Large intestine (tissue), 3 donors: Measurements from ENCODE around the gene UAP1L1. TPM values are rescaled to one million over a fixed set of nuclear protein-coding genes. Genes with fewer than 3 reads are reported as not detected.

ENCODE experiments used
- DNase-seq, 2 donors: peaks; one replicate each; pipeline versions ENCODE4 v3.0.0 to v3.0.0-alpha.2; 2013
- H3K27ac ChIP-seq: one replicate; pipeline ENCODE4 v1.5.1; 2013; ENCODE audit warnings: low read length
- H3K27me3 ChIP-seq: 2 replicates; pipeline ENCODE4 v1.6.1; 2013; ENCODE audit warnings: low read length; ENCODE audit not compliant: control insufficient read depth, insufficient read depth
- H3K36me3 ChIP-seq: 2 replicates; pipeline ENCODE4 v1.6.1; 2013; ENCODE audit warnings: low read length; ENCODE audit not compliant: control insufficient read depth, insufficient read depth
- H3K4me1 ChIP-seq: one replicate; pipeline ENCODE4 v1.6.1; 2013; ENCODE audit warnings: low read length; ENCODE audit not compliant: control insufficient read depth, insufficient read depth
- H3K4me3 ChIP-seq: one replicate; pipeline ENCODE4 v1.5.1; 2013; ENCODE audit warnings: low read length
- H3K9me3 ChIP-seq: one replicate; pipeline ENCODE4 v1.6.1; 2013; ENCODE audit warnings: mild to moderate bottlenecking, low read depth, low read length, moderate library complexity; ENCODE audit not compliant: control insufficient read depth
- WGBS: methylation state at CpG from one replicate; pipeline ENCODE4 v1.1.5; 2013; ENCODE audit warnings: low lambda C conversion rate; ENCODE audit not compliant: insufficient coverage; 5-methylcytosine and 5-hydroxymethylcytosine counted together
- polyA plus RNA-seq: library from polyadenylated mRNA; unstranded; fragments of 120-200 nt; gene quantifications from one replicate; pipeline ENCODE4 v1.2.1, GENCODE V29; 2013

UAP1L1 gene
- polyA plus RNA-seq, 1 donor, result 32.4 TPM

DNA sequence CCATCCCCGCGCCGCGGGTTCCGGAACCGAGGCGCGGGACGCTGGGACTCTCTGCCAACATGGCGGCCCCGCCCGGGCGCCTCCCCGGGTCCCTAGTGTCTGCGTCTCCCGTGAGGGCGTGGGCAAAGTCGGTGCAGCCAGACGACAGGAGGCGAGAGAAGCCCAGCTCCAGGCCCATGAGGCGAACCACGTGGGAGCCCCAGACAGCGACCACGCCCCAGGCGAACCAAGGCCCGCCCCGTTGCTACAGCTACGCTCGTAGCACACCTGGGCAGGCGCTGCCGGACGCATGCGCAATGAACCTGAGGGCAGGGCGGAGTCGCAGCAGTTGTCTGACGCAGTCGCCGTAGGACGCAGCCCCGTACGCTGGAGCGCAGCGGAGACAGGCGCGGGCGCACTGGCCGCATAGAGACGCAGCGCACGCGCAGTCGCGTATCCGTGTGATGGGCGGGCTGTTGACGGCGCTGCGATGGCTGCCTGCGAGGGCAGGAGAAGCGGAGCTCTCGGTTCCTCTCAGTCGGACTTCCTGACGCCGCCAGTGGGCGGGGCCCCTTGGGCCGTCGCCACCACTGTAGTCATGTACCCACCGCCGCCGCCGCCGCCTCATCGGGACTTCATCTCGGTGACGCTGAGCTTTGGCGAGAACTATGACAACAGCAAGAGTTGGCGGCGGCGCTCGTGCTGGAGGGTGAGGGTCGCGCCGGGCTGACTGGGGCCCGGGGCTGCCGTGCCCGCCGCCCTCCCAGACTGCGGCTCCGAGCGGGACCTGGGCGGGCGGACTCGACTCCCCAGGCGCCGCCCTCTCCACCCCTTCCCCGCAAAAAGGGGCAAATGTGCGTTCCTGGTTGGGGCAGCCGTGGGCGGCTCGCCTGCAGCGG, 9.5 kb downstream of the UAP1L1 start, which contains the start of gene MAN1B1:
Gene MAN1B1 (plus strand): TSS at position 455 of the 878 bp plus-strand sequence. CDS start 15 bp downstream, at position 470.
- H3K36me3 ChIP-seq, result peaks cover 29% of the 10 kb centered on the region
- peak within 1 kb of the TSS; percentile 80 for H3K27ac ChIP-seq

DNA sequence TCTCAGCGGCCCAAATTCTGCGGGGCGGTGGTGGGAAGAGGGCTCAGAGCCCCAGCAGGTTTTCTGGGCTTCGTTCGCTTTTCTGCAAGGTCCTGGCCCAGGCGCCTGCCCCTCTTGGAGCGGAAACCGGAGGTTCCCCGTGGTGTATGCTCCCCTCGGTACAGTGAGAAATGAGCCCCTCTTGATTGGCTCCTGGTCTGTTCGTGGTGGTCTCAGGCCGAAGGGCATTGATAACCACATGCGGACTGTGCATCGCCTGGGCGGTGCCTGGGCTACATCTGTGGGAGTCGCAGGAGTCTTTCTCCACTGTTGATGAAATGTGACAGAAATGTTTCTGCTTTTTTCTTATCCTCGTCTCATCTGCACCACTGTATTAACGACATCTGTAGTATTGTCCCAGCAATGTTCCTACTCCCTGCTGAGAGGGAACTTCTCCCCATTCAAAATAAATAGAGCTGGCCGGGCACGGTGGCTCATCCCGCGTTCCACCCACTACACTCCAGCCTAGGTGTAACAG, 10.2 kb downstream of the UAP1L1 start:
- no peak for DNase-seq
- H3K4me3 ChIP-seq, result peak overlapping the region; percentile 74
- no peaks in the 10 kb centered on the region for H3K27me3 ChIP-seq
- H3K36me3 ChIP-seq, result peaks cover 27% of the 10 kb centered on the region
- peaks cover 19% of the 10 kb centered on the region for H3K4me1 ChIP-seq
- H3K27ac ChIP-seq, result peak overlapping the region; percentile 80
- no CpG with 5 or more reads among the region's 22 CpGs for WGBS
- no peaks in the 10 kb centered on the region for H3K9me3 ChIP-seq

More for the DNA sequence above, 9.5 kb downstream of the UAP1L1 start, which contains the start of gene MAN1B1:
- Histone ChIP-seq H3K27me3 (no peaks in the 10 kb centered on the region), H3K4me3 (peak within 1 kb of the TSS; percentile 74), H3K9me3 (no peaks in the 10 kb centered on the region), H3K4me1 (peaks cover 19% of the 10 kb centered on the region)
- DNase-seq, result peak; percentile 100
- WGBS, result no CpG with 5 or more reads among the region's 101 CpGs

GRCh38 chr9:137088121-137088520, 10.8 kb downstream of the UAP1L1 start:
- WGBS, result no CpG with 5 or more reads among the region's 5 CpGs
- Histone ChIP-seq H3K4me3 (no peak overlapping the region), H3K27ac (no peak overlapping the region), H3K9me3 (no peaks in the 10 kb centered on the region), H3K4me1 (peaks cover 19% of the 10 kb centered on the region), H3K36me3 (peaks cover 25% of the 10 kb centered on the region), H3K27me3 (no peaks in the 10 kb centered on the region)
- DNase-seq, result no peak

GRCh38 chr9:137089232-137089947, 12.1 kb downstream of the UAP1L1 start:
- Histone ChIP-seq H3K4me3 (no peak overlapping the region), H3K27ac (no peak overlapping the region), H3K9me3 (no peaks in the 10 kb centered on the region), H3K27me3 (no peaks in the 10 kb centered on the region), H3K4me1 (peaks cover 19% of the 10 kb centered on the region), H3K36me3 (peaks cover 25% of the 10 kb centered on the region)
- DNase-seq, result no peak
- no CpG with 5 or more reads among the region's 11 CpGs for WGBS

DNA sequence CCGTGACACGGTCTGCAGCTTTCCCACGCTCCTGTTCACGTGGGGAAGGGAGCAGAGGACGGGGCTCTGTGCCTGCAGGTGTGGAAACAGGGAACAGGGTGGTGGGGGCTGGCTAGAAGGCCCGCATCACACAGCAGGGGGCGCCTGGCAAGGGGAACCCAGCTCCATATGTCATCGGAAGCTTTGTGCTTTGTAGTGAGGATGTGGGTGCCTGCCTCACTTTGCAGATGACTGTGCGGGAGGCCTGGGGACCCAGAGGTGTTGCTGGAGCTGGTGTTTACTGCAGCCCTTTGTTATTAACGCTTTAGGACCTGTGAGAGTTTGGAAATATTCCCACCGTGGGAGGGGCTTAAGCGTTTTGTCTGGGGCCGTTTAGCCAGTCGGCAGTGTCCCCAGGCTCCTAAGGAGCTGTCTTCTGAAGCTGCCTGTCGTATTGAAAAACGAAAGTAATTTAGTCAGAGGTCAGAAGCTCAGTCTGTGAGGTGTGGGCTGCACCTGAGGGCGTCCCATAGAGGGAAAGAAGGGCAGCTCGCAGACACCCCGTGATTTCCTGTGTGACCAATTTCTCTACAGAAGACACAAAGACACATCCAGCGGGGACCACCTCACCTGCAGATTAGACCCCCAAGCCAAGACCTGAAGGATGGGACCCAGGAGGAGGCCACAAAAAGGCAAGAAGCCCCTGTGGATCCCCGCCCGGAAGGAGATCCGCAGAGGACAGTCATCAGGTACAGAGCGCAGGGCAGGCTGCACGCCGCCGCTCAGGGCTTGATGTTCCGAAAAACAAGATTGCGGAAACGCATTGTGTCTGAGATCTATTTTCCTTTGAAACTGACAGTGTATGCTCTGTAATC, 18.6 kb downstream of the UAP1L1 start:
- no peak overlapping the region for H3K4me3 ChIP-seq

GRCh38 chr9:137096785-137097546, 19.6 kb downstream of the UAP1L1 start:
- no peak for DNase-seq
- Histone ChIP-seq H3K27me3 (no peaks in the 10 kb centered on the region), H3K4me3 (no peak overlapping the region), H3K9me3 (no peaks in the 10 kb centered on the region), H3K4me1 (no peaks in the 10 kb centered on the region), H3K27ac (no peak overlapping the region), H3K36me3 (peaks cover 63% of the 10 kb centered on the region)
- no CpG with 5 or more reads among the region's 31 CpGs for WGBS

More for the DNA sequence above, 18.6 kb downstream of the UAP1L1 start:
- WGBS, result no CpG with 5 or more reads among the region's 30 CpGs
- H3K27me3 ChIP-seq, result no peaks in the 10 kb centered on the region
- H3K36me3 ChIP-seq, result peaks cover 60% of the 10 kb centered on the region
- peak in 1 of 2 donors; percentile 41 for DNase-seq
- H3K27ac ChIP-seq, result no peak overlapping the region
- H3K9me3 ChIP-seq, result no peaks in the 10 kb centered on the region
- H3K4me1 ChIP-seq, result no peaks in the 10 kb centered on the region

DNA sequence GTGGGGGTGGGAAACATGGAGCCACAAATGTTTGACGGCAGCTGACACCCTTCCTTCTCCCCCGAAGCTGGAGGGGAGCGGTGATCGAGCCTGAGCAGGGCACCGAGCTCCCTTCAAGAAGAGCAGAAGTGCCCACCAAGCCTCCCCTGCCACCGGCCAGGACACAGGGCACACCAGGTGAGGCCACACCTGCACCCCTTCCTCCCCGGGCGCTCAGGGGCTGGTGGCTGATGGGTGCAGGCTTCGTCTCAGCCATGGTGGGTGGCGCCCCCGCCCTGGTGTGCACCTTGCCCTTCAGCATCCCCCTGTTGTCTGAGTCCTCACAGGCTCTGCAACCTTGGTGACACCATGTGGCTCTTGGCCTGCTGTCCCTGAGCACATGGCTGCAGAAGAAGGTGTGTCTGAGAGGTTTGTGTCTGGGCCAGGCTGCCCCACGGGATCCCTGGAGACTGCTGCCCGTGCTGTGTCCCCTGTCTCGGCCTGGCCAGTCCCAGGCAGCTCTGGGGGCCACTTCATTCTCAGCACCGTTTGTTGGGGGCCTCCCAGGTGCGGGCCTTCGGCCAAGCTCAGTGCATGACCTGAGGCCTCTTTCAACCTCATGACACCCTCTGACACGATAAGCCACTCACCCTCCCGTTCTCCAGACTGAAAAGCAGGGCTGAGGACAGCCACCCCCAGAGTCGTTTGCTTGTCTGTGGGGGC, 20.6 kb downstream of the UAP1L1 start:
- no peak for DNase-seq
- H3K27ac ChIP-seq, result no peak overlapping the region
- no peaks in the 10 kb centered on the region for H3K27me3 ChIP-seq
- no peaks in the 10 kb centered on the region for H3K9me3 ChIP-seq
- no CpG with 5 or more reads among the region's 20 CpGs for WGBS
- peaks cover 68% of the 10 kb centered on the region for H3K36me3 ChIP-seq
- no peaks in the 10 kb centered on the region for H3K4me1 ChIP-seq
- H3K4me3 ChIP-seq, result no peak overlapping the region

DNA sequence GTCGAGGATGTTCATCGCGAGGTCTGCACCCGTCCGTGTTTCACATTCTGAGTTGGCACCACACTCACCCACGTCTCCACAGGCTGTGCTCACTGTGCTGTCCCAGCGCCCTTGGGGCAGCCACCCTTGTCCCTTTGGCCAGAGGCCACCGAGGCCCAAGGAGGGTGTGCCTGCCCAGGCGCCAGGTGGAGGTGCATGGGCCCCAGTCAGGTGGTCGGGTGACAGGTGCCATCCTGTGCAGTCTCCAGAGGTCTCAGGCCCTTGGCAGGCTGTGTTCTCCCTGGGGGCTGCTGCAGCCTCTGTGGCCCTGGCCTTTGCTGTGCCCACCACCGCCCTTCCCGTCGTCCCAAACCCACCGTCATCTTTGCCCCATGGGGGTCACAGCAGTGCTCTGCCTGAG, 21.9 kb downstream of the UAP1L1 start:
- Histone ChIP-seq H3K27me3 (no peaks in the 10 kb centered on the region), H3K4me1 (no peaks in the 10 kb centered on the region), H3K9me3 (no peaks in the 10 kb centered on the region), H3K27ac (no peak overlapping the region), H3K36me3 (peaks cover 80% of the 10 kb centered on the region), H3K4me3 (no peak overlapping the region)
- no CpG with 5 or more reads among the region's 14 CpGs for WGBS
- DNase-seq, result no peak
